HG03045 (cell line): Measurements from ENCODE around the gene CP.
A peak's percentile ranks its signal among the peaks of the same experiment; 100 is the strongest.
"Not testable (repeated sequence)": the region's sequence is repeated elsewhere in the genome, so short reads cannot be mapped to it uniquely, and the experiment has no call there.

Experiments used
- ATAC-seq: cut with Tn5 transposase; IDR thresholded peaks from one replicate; pipeline ENCODE4 v1.9.1; 2021; ENCODE audit warnings: mild to moderate bottlenecking, moderate library complexity; ENCODE audit not compliant: unreplicated experiment

The CP gene

GRCh38 chr3:149227591-149228268 is 6.1 kb upstream of the CP start:
- ATAC-seq: no peak

- no peak for ATAC-seq
Observed at GRCh38 chr3:149226776-149227175, 5.1 kb upstream of the CP start.

GRCh38 chr3:149224736-149225594 is 3.3 kb upstream of the CP start:
- ATAC-seq: peak; percentile 99

GRCh38 chr3:149223461-149223820 is 1.8 kb upstream of the CP start:
- no peak for ATAC-seq

GRCh38 chr3:149219380-149220121 is 2.1 kb downstream of the CP start:
- not testable (repeated sequence) for ATAC-seq

- no peak for ATAC-seq
Observed at GRCh38 chr3:149217347-149217746, 4.3 kb downstream of the CP start.

- ATAC-seq: no peak
Observed at GRCh38 chr3:149216193-149216869, 5.3 kb downstream of the CP start.

- no peak for ATAC-seq
Observed at GRCh38 chr3:149215515-149215914, 6.1 kb downstream of the CP start.

GRCh38 chr3:149214702-149215101 is 6.9 kb downstream of the CP start:
- no peak for ATAC-seq

GRCh38 chr3:149212386-149212785 is 9.2 kb downstream of the CP start:
- ATAC-seq: no peak

GRCh38 chr3:149209431-149209830 is 12.2 kb downstream of the CP start:
- ATAC-seq: no peak

- ATAC-seq: no peak
Observed at GRCh38 chr3:149207475-149207874, 14.2 kb downstream of the CP start.

- ATAC-seq: no peak
Observed at GRCh38 chr3:149204390-149204991, 17.1 kb downstream of the CP start.

GRCh38 chr3:149203758-149204157 is 17.9 kb downstream of the CP start:
- ATAC-seq: peak; percentile 95

GRCh38 chr3:149199474-149199873 is 22.2 kb downstream of the CP start:
- ATAC-seq: no peak

GRCh38 chr3:149198611-149199010 is 23.0 kb downstream of the CP start:
- no peak for ATAC-seq

- ATAC-seq: no peak
Observed at GRCh38 chr3:149197669-149198068, 24.0 kb downstream of the CP start.

- not testable (repeated sequence) for ATAC-seq
Observed at GRCh38 chr3:149196805-149197592, 24.6 kb downstream of the CP start.

GRCh38 chr3:149195221-149195620 is 26.4 kb downstream of the CP start:
- ATAC-seq: no peak

- no peak for ATAC-seq
Observed at GRCh38 chr3:149188494-149188893, 33.1 kb downstream of the CP start.
